NCI-H128 (cell line): ENCODE results near the gene KDM5C.

Experiments
- DNase-seq: peaks from one replicate; lab custom pipeline; 2025; ENCODE audit not compliant: unreplicated experiment; lab: John Stamatoyannopoulos, UW

Gene KDM5C

DNA sequence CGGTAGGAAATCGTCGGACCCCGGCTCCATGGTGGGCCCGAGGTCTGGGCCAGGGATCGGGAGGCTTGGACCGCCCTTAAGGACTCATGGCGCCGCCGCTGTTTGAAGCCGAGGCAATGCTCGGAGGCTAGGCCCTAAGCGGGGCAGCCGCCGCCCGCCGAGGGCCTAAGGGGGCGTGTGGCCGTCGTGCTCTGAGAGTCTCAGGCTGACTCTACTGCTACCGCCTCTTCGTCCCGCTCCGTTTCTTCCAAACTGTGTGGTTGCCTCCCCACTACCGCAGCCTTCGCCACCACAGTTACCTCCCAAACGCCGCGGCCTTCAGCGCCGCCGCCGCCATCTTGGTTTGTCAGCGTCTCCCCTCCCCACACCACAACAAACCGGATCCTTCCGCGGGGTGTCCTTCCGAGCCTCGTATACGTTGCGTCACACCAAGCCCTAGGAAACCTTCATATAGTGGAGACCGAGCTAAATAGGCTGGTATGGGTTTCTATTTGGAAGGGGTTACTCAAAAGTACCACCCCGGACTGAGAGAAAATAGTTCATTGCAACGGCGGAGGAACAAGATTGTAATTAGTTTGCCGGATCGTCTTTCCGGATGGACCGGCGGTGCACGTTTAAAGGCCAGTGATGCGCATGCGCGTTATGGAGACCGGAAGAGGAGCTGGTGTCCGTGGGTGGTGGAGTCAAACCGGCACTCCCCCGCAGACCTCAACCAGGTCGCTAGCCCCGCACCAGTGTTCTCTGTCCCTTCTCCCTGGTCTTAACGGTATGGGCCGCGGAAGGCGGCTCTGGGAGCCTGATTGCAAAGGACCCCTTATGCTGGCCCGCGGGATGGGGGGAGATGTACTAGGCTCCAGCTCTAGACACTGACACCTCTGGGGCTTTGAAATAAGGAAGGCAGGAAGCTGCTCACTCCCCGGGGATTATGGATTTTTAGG, at the start of gene KDM5C:
KDM5C (minus strand) TSS at position 348 of the 938 bp plus-strand sequence; CDS start at position 30, 318 bp downstream.
- peak; percentile 74 for DNase-seq

- no peak for DNase-seq
Observed at GRCh38 chrX:53272808-53273337, 47.9 kb upstream of the KDM5C start.

- no peak for DNase-seq
Observed at GRCh38 chrX:53269536-53270107, 44.6 kb upstream of the KDM5C start.

DNA sequence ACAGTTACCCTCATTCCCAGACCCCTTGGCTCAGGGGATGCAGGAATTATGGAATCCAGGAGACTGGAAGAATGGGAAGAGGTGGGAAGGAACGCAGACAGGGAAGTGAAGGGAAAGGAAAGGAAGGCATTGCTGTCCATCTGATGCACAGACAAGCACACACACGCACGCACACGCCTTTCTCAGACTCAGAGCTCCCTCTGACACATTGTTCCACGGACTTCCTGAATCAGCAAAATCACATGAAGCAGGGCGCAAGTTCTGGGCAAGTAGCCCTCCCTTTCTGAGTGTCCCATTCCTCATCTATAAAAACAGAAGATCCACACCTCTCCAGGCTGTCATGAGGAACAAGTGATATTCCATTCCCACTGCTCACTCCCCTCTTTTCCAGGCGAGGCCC, 43.2 kb upstream of the KDM5C start:
- no peak for DNase-seq

GRCh38 chrX:53266914-53267313, 41.9 kb upstream of the KDM5C start:
- DNase-seq: no peak

DNA sequence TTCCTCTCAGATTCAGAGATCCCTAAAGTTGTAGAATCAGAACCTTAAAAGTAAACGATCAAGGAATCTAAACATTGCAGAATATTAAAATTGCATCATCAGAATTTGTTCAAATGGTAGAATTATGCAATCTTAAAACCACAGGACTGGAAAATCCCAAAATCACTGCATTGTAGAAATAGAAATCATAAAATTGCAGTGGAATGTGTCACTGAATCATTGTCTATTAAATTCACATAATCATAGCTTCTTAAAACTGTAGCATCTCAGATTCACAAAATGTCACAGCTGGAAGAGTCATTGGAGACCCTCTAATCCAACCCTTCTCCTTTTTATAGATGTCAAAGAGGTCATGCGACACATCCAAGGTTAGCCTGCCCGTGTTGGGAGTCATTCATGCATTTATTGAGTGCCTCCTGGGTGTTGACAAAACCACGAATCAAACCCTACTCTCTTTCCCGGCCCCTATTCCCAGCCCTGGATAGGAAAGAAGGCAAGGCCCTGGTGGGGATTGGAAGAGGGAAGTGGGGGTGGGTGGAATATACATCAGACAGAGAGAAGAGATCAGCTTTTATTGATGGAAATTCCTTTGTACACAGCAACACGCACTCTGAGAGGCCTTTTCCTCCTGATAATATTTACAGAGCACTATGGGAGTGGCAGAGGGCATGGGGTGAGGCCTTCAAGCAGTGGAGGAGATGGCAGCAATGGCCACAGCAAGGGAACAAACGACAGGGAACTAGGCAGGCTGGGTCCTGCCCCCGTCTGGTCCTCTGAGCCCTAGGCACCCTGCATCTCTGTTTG, 41.0 kb upstream of the KDM5C start:
- no peak for DNase-seq

DNA sequence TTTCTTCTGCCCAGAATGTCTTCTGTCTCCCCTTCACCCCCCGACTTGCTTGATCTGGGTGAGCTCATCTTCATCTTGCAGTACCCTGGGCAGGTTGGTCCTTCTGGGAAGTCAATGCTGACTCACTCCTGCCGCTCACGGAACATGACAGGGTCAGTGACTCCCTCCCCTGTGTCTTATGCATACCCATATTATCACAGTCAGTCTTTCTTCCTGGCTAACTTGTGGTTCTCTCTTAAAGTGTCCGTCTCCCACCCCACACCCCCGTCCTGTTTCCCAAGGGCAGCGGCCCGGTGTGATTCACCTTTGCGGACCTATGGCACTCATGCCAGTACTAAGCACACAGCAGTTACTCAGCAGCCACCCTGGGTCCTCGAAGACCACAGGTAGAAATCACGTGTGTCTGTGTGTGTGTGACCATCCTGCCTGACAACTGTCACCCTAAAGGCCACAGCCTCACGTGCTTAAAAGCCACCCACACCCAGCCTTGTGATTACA, 38.6 kb upstream of the KDM5C start:
- DNase-seq: no peak

- no peak for DNase-seq
Observed at GRCh38 chrX:53262918-53263394, 37.9 kb upstream of the KDM5C start.

DNA sequence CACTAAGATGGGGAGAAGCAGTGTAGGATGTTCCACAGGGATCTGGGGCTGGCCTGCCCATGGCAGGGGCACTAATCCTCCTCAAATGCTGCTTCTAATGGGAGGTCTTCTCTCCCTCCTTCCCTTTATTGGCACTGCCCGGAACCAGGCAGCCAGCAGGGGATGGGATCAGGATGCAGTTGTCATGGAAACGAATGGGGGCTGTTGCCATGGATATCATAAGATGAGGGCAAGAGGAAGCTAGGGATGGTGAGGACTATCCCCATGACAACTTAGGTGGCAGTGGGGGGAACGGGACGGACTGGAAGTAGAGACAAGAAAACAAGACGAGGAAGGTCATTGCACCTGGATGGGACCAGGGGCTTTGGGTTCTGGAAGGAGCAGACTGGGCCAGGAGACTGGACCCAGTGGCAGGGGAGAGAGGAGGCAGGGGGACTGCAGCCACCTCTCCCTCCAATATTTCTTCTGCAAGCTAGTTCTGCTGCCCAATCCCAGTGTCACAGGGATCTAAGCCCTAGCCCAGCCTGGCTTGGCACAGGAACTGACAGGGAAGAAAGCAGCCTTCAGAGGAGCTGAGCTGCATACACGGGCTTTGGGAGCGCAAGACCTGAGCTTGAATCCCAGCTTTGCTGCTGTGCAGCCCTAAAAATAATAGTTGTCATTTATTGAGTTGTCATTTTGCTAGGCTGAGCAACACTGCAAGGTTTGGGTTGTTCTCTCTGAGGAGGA, 37.3 kb upstream of the KDM5C start:
- DNase-seq: no peak

- no peak for DNase-seq
Observed at GRCh38 chrX:53261355-53261972, 36.5 kb upstream of the KDM5C start.

GRCh38 chrX:53260836-53261235, 35.8 kb upstream of the KDM5C start:
- DNase-seq: no peak

- DNase-seq: no peak
Observed at GRCh38 chrX:53257670-53258423, 32.8 kb upstream of the KDM5C start.

GRCh38 chrX:53257166-53257565, 32.2 kb upstream of the KDM5C start:
- no peak for DNase-seq

DNA sequence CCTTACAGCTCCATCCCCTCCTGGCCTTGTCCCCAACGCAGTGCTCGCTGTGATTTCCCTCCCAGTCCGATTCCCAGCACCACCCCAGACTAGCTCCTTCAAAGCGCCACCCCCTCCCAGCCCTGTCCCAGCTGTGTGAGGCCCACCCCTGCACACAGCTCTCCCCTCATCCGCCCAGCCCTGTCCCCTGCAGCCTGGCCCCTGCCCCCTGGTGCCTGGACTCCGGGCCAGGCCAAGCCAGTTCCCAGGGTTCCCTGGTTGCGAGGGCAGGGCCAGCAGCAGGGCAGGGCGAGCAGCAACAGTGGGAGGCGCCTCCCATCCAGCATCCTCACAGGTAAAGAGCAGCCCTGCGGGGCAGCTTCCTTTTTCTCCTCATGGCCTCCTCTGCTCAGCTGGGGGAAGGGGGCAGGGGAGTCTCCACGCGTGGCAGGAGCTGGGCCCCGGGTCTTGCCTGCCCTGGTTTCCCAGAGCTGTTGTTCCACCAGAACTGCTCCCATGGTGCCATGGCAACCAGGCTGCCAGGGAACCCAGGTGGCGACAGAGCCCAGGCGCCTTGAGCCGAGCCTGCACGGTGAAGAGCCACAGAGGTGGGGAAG, 31.5 kb upstream of the KDM5C start:
- DNase-seq: peak; percentile 5

- no peak for DNase-seq
Observed at GRCh38 chrX:53255738-53256191, 30.8 kb upstream of the KDM5C start.

- no peak for DNase-seq
Observed at GRCh38 chrX:53254570-53255461, 29.8 kb upstream of the KDM5C start.

- DNase-seq: no peak
Observed at GRCh38 chrX:53253293-53254020, 28.4 kb upstream of the KDM5C start.
